GM18505 (cell line): ENCODE measurements around the gene GLIS1.

ENCODE experiments used
- ATAC-seq: cut with Tn5 transposase; IDR thresholded peaks from one replicate; pipeline ENCODE4 v1.9.1; 2021; ENCODE audit not compliant: unreplicated experiment
- POLR2A ChIP-seq: IDR thresholded peaks from 4 replicates; pipeline ENCODE4 v1.6.1; 2011; ENCODE audit warnings: borderline replicate concordance; ENCODE audit not compliant: insufficient read depth, insufficient read length; ENCODE audit errors: extremely low read depth

Gene GLIS1

DNA sequence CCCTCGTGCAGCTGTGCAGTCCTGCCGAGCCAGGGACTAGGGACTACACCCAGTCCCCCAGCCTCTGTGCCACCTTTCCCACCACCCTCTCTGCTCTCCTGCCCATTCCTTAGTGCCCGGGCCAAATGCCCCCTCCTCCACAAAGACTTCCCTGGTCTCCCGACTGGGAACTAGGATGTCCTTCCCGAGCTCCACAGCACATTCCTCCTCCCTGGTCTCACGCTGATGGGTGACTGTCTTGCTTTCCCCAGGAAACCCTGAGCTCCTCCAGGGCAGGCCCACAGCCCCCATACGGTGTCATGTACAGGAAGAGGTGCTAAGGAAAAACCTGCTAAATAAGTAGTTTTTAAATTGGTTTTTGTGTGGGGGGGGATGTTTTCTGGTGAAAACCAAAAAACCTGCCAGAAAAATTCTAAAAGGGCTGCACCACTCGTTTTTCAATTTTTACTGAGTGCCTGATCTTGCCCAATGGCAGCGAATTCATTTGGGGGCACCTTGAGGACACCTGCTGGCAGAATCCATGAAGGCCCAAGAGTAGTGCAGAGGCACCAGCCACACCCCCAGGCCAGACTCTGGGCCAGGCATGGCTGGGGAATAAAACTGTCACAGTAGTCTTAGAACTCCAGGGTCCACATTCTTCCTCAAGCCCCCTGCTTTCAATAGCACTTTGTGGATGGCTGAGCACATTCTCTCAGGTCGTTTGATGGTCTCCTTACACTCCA is 50.4 kb downstream of the GLIS1 start:
- TF ChIP-seq POLR2A: no peak

DNA sequence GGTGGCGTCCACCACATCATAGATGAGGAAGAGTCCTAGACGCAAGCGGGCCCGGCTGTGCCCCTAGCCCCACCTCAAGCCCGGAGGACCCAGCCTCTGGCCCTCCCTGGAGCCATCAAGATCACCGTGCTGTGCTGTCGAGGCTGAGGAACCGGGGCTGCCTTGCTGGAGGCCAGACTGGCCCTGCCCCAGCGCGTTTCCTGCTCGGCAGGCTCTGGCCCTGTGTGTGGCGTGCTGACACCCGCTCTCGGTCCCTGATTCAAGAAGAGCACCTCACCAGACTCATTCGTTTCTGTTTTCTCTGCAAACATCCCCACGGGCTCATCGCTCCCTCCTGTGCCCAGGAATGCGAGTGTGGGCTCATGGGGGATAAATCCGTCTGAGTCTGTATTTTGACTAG is 51.1 kb downstream of the GLIS1 start:
- TF ChIP-seq POLR2A: no peak
- ATAC-seq: no peak

More for the DNA sequence above, 50.4 kb downstream of the GLIS1 start:
- ATAC-seq: no peak

DNA sequence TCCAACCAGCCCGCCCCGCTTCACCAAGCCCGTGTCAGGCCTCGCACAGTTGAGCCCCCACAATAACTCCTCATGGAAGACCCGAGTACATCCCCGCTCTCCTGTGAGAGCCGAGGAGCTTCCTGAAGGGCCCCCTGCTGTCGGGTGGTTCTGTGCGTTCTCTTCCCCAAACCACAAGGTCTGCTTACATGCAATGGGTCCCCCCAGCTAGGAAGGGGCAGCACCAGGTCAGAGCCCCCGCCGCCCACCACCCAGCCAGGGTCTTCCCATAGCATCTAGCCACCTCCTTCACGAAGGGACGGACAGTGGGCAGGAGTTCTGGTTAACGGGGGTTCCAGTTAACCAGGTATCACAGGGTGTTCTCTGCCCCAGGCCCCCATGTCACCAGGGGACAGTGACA is 51.5 kb downstream of the GLIS1 start:
- no peak for ATAC-seq
- TF ChIP-seq POLR2A: no peak

DNA sequence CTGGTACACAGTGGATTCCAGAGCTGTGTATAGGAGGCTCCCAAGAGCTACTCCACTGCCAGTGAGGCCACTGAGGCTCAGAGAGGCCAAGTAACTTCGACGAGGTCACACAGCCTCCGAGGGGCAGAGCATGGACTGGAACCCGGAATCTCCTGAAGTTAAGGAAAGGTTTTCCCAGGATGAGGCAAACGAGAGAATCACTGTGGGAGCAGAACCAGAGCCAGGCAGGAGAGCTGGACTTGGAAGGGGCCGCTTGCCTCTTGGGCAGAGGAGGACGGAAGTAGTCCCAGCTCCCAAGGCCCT is 52.0 kb downstream of the GLIS1 start:
- TF ChIP-seq POLR2A: no peak

DNA sequence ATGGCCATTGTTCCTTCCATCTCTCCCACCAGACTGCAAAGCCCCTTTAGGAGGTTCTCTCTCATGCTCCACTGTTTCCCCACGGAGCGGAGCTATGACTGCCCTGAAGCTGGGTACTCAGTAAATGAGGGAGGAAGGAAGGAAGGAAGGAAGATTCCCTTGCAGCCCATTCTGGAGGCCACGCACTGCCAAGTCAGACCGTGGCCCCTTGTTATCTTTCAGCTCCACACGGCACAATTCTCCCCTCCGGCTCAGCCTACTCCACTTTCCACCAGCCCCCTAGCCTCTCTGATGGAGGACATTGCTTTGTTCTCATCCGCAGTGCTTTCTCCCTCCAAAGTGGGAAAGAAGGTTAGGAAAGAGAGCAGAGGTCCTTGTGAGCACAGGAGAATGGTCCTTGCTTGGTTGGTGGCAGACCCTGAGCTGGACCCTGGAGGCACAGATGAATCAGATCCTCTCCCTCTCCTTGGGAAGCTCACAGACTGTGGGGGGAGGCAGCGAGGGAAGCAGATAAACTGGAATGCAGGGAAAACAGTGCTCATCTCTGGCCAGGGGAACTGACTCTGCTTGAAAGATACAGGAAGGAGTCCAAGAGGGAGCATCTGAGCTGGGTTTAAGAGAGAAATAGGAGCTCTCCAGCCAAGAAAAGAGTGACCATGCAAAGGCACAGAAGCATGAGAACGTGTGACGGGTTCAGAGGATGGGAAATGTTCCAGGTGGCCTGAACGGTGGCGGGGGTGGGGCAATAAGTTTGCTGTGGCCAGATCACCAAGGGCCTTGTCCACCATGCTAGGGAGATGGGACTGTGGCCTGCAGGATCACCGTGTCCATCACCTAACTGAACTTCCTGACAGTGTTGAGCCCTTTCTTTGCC is 52.6 kb downstream of the GLIS1 start:
- ATAC-seq: no peak
- TF ChIP-seq POLR2A: no peak

More for the DNA sequence above, 52.0 kb downstream of the GLIS1 start:
- no peak for ATAC-seq

DNA sequence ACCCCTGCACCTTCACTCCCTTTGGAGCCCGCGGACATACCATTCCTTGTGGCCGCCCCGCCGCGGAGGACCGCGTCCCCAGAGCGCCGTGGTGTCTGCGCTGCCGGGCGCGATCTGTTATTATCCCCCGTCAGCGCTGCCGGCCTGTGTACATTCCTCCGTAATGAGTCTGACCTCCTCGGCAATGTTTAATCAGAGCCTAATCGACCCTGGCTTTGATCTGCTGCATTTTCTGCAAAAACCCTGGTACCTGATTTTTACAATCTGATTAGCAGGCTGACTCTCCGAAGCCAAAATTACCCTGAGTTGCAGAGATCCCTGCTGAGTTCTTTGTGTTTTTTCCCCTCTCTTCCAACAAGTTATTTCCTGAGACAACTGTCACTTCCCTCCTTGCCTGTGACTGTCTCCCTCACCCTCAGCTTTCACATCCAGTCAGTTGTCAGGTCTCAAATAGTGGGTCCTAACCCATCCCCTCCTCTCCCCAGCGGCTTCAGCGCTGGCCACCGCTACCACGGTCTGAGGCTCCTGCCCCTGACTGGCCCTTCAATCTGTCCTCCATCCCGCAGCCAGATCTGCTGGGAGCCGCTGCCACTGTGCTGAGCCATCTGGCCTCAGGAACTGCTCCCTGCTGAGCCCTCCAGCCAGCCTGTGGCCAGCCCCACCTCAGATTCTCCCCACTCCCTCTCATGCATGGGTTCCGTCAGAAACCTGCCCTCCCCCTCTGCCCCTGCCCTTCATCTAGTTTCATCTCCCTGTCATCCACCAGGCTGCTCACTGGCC is 53.5 kb downstream of the GLIS1 start:
- ATAC-seq: no peak
- TF ChIP-seq POLR2A: no peak

DNA sequence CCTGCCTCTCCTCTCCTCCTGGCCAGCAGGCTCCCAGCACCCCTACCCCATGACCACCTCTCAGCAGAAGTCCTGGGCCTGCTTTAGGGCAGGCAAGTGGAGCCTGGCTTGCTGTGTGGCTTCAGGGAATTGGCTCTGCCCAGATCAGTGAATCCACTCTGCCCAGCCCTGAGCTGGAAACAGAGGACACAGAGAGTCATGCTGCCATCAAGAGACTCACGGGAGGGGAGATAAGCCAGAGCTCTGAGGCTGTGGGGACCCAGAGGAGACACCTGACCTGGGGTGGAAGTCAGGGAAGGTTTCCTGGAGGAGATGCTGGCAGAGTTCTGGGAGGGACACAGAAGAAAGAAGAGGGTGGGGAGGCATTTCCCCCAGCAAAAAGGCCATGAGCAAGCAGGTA is 54.2 kb downstream of the GLIS1 start:
- no peak for ATAC-seq
- TF ChIP-seq POLR2A: no peak

DNA sequence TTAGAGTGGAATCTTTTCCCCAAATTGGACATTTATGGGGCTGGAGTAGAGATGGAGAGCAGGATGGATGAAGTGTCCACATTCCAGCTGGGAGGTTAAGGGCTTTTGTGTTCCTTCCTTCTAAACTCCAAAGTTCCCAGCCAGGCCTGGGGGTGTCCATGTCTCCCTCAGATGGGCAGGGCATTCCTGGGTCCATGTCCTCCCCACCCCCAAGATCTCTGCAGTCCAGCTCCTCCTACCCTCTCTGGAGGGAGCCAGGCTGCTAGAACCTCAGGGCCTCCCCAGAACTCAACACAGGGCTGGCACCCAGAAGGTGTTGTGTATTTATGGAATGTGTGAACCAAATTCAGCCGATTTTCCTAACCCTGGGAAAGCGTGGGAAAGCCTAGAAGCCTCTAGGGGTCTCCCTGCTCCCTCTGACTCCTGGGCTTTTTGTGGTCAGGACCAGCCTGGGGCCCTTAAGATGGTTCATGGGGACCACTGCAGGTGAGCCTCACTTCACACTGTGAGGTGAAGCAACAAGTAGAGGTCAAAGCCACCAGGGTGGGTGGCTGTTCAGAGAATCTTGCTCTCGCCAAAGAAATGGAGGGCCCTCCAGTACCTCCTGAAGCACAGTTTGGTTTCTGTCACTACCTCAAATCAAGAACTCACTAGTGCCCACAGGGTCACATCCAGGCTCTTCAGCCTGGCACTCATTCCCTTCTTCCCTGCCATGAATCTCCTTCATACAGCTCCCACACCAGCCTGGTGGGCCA is 54.8 kb downstream of the GLIS1 start:
- TF ChIP-seq POLR2A: no peak
- ATAC-seq: no peak

DNA sequence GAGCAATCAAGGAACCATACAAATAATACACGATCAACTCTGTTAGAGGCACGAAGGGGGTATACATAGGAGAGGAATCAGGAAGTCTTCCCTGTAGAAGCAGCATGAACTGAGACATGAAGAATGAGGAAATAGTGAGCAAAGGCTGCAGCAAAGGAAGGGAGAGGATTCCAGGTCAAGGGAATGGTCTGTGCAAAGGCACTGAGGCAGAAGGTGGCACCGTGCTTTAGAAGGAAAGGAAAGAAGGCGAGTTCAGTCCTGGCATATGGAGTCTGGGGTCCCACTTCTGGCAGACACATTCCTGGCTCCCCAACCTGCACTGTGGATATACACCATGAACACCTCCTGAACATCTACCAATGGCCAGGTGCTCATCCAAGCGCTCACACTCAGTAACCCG is 56.1 kb downstream of the GLIS1 start:
- ATAC-seq: no peak
- TF ChIP-seq POLR2A: no peak

DNA sequence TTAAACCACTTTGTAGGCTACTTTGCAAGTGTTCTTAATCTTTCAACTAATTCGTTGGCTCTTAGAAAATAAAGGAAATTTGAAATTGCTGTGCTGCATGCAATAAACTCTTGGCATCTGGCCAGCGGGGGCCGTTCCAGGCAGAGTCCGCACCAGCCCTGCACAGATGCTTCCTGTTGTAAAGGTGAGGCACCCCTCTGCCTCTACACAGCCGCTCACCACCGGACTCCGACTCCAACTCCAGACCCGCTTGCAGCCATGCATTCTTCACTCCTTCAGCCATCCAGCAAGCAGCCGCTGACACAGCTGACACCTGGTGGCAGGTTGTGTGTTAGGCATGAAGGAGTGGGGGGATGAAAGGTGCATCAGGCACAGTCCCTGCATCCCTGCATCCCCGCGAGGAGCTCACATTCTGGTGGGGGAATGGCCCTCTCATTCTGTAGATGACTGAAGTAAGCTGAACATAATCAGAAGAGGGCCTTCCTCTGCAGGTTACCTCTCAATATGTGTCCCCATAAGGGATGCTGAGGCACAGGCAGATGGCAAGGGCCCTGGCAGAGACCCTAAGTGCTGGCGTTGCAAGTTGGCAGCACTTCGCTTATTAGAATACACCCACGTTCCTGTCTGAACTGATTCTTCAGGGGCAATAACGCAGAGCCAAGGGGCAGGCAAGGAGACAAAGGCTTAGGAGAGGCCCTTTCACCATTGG is 56.8 kb downstream of the GLIS1 start:
- no peak for TF ChIP-seq POLR2A
- ATAC-seq: no peak

DNA sequence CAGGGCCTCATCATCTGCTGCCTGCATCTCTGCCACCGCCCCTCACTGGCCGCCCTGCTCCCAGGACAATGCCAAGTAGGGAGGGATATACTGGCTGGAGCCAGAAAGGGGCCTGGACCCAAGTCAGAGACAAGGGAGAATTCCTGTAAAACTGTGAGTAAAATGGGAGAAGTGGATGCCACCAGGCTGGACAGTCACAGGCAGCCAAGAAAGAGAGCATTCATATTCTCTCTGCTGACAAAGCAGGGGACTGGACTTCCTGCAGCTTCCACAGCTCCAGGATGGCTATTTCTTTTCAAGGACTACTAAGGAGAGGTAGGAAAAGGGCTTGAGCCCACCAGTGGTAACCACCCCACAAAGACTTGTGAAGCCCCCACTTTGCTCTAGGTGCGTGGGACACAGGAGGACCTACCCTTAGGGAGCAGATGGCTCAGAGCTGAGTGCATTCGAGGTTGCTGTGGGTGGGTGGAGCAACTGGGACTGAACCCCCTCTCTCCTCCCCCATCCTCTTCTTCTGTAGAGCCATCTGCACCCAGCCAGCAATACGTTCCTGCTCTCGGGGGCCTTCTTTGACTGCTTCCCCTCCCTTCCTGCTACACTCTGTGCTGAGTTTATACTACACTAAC is 57.5 kb downstream of the GLIS1 start:
- ATAC-seq: no peak
- no peak for TF ChIP-seq POLR2A

DNA sequence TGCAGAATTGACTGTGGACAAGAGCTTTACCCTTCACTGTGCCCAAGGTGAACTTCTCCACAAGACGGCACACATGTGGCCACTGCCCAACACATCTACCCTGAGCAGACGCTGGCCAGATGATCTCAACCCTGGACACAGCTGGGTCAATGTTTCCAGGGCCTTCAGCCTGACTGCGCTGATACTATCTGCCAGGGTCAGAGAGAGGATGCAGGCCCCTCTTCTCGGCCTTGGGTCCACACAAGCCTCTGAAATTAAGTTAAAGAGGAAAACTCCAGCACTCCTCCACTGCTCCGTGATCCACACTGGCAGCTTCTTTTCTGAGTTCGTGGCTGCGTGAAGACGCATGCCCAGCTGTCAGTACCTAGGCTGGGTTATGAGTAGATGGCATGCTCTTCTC is 58.1 kb downstream of the GLIS1 start:
- no peak for ATAC-seq
- no peak for TF ChIP-seq POLR2A

DNA sequence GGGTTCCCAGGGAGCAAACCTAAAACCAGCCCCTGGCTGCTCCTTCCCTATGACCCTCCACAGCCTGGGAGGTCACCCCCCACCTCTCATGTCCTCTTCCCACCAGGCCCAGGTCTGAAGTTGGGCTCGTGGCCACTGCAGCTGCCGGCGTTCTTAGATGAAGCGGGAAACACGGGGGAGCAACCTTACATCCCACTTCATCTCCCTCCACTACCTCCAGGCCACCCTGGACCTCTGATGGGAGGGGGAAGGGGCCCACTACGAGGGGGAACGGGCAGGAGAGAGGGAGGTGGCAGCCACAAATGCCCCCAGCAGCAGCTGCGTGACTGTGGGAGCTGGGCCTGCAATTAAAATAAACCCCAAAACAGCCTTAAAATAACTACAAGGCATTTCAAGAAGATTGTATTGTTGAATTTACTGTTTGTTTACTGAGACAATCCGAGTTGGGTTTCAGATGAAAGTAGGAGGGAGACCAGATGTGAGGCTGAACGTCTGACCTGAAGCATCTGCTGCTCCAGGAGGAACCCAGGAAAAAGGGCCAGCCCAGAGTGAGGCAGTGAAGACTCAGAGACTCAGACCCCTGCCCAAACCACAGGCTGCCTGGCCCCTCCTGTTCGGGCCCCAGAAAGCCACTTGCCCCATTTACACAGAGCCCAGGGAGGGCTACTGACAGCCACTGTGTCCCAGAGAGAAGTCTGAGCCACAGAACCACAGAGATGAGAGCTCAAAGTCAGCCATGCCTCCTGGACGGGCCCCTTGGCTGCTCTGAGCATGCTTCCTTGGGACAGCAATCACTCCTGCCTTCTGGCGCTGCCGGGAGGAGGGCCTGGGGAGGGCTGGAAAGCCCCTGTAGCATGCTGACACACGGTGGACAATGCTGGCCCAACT is 59.8 kb downstream of the GLIS1 start:
- no peak for TF ChIP-seq POLR2A
- no peak for ATAC-seq
